Sigmoid colon (tissue), 4 donors: ENCODE results near the gene TCAP.

Experiments used
- CTCF ChIP-seq, 4 experiments: fragments of 450-650 bp in 3 of 4; fragments of 200-600 bp in 1 of 4; IDR thresholded peaks; one replicate each; pipeline ENCODE4 v1.5.1; 2016 to 2019; ENCODE audit warnings: antibody characterized with exemption in 4 of 4, mild to moderate bottlenecking in 3 of 4, moderate library complexity in 2 of 4
- POLR2A ChIP-seq, 2 donors: fragments of 450-650 bp; IDR thresholded peaks; one replicate each; pipeline ENCODE4 v1.6.1; 2016; ENCODE audit warnings: antibody characterized with exemption in 2 of 2, mild to moderate bottlenecking in 2 of 2, moderate library complexity in 2 of 2
- POLR2AphosphoS5 ChIP-seq, 4 donors: sonication (generic); formaldehyde crosslinking; IDR thresholded peaks; one replicate each; pipeline ENCODE4 v1.6.1; 2017; ENCODE audit warnings: antibody characterized with exemption in 4 of 4

GRCh38 chr17:39652587-39653315 lies 12.4 kb upstream of the TCAP start:
- TF ChIP-seq CTCF (IDR thresholded peaks at IDR 0.05) (no peak), POLR2A (IDR thresholded peaks at IDR 0.05) (no peak), POLR2AphosphoS5 (IDR thresholded peaks at IDR 0.05) (no peak)
